ENCODE results near the gene CACHD1. TPM values are rescaled to one million over a fixed set of nuclear protein-coding genes. Genes with fewer than 3 reads are reported as not detected.

Gene CACHD1
- total RNA-seq, 1 donor from 2014 or later, result 5.9 TPM

DNA sequence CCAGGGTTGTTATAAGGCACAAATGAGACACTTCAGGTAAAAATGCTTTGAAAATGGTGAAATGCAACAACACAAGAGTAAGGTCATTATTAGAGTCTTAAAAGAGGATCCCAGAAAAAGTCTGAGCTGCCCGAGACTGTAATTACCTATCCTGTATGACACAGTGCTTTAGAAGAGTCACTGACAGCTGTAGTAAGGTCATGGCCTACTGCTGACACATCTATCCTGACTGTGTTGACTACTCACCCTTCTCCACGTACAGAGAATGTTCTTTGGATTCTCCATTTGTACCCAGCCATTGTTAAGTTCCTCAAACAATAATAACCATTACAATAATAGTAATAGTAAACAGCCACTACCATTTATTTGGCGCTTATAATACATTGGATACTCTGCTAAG is 104.4 kb downstream of the CACHD1 start:
- no peak for TF ChIP-seq CTCF (conservative IDR thresholded peaks at IDR 0.05; ENCODE audit: low read depth, low read length)
- no peak overlapping the region for H3K4me3 ChIP-seq (ENCODE audit: low read depth, low read length)
- DNase-seq (ENCODE audit: low read depth), result peak; percentile 7

DNA sequence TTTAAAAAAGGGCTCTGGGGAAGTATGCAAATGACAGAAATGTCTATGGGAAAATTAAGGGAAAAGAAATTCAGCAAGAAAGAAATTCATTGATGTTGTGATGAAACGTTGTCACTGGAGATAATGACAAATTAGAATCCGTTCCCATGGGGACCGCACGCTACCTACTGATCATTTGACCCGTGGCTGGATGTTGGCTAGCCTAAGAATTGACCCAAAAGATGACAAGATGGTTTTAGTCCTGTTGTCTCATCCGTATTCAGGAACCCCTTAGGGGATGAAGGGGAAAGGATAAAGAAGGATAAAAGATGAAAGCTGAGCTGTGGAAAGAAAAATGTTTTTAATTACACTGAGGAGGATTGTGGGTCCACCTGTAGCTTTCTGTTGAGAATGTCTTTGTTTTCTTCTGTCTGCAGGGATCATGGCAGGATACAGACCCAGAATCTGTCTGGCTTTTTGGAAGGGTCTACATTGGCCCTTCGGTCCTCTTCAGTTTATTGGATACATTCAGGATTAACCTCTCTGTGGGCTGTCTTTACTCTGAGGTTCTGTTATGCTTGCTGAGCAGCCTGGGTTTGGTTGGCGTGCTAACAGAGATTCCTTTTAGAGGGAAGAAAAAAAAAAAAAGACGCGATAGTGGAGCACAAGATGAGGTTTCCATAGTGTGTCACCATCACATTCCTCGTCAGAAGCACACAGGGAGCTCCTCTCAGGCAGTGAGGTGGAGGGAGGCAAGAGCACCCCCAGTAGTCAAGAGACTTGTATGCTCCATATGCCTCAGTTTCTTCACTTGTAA is 106.2 kb downstream of the CACHD1 start:
- DNase-seq (ENCODE audit: low read depth), result no peak
- no peak for TF ChIP-seq CTCF (conservative IDR thresholded peaks at IDR 0.05; ENCODE audit: low read depth, low read length)
- H3K4me3 ChIP-seq (ENCODE audit: low read depth, low read length), result no peak overlapping the region

DNA sequence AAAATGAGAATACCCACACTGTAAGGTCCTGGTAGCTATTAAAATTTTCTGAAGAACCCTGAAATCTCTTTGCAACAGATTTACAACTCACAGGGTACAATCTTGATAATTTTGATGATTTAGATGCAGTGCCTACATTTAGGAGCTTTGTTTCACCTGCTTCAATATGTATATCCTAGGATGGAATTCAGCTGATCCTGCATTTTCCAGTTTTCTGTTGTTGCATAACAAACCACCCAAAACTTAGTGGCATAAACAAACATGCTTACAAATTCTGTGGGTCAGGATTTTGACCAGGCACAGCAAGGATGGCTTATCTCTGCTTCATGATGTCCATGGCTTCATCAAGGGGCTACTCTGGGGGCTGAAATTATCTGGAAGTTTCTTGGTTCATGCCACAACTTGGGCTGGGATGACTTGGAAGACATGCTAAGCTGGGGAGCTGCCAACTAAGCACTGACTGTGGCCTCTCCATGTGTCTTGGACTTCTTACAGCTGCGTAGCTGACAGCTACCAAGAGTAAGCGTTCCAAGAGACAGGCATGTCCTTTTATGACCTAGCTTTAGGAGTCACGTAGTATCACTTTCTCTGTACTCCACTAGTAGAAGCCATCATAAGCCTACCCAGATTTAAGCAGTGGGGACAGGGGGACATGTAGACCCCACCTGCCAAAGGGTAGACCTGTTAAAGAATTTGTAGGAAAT is 108.5 kb downstream of the CACHD1 start:
- DNase-seq (ENCODE audit: low read depth), result no peak
- TF ChIP-seq CTCF (conservative IDR thresholded peaks at IDR 0.05; ENCODE audit: low read depth, low read length), result no peak
- no peak overlapping the region for H3K4me3 ChIP-seq (ENCODE audit: low read depth, low read length)

DNA sequence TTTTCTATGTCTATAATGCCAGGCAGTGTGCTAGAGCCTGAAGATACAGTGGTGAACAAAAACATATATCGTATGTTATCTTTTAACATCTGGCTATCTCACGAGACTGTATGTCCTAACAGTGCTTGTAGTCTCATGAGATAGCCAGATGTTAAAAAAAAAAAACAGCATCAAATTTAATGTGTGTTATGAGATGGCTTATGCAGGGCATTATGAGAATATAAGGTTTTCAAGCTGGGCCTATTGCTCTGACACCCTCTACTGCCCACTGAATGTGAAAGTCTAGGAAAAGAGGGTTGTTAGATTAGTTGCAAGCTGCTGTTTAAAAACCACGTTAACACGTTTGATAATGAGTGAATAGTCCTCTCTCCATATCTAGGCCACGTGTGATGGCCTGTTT is 109.8 kb downstream of the CACHD1 start:
- no peak for TF ChIP-seq CTCF (conservative IDR thresholded peaks at IDR 0.05; ENCODE audit: low read depth, low read length)
- H3K4me3 ChIP-seq (ENCODE audit: low read depth, low read length), result no peak overlapping the region
- no peak for DNase-seq (ENCODE audit: low read depth)

- no peak for DNase-seq (ENCODE audit: low read depth)
- TF ChIP-seq CTCF (conservative IDR thresholded peaks at IDR 0.05; ENCODE audit: low read depth, low read length), result no peak
These were observed 111.4 kb downstream of the CACHD1 start for GRCh38 chr1:64581135-64581842.

GRCh38 chr1:64581843-64582185 is 111.9 kb downstream of the CACHD1 start:
- TF ChIP-seq CTCF (conservative IDR thresholded peaks at IDR 0.05; ENCODE audit: low read depth, low read length), result no peak
- no peak for DNase-seq (ENCODE audit: low read depth)
- H3K4me3 ChIP-seq (ENCODE audit: low read depth, low read length), result no peak overlapping the region

More at GRCh38 chr1:64581135-64581842, 111.4 kb downstream of the CACHD1 start:
- H3K4me3 ChIP-seq (ENCODE audit: low read depth, low read length), result no peak overlapping the region
